GM04504 (cell line): ENCODE data around the gene TPK1.
"Not testable (repeated sequence)": the region's sequence is repeated elsewhere in the genome, so short reads cannot be mapped to it uniquely, and the experiment has no call there.

ENCODE experiments used
- DNase-seq: peaks from one replicate; pipeline ENCODE4 v3.0.0-alpha.2; 2012; ENCODE audit warnings: low read depth

TPK1 gene

DNA sequence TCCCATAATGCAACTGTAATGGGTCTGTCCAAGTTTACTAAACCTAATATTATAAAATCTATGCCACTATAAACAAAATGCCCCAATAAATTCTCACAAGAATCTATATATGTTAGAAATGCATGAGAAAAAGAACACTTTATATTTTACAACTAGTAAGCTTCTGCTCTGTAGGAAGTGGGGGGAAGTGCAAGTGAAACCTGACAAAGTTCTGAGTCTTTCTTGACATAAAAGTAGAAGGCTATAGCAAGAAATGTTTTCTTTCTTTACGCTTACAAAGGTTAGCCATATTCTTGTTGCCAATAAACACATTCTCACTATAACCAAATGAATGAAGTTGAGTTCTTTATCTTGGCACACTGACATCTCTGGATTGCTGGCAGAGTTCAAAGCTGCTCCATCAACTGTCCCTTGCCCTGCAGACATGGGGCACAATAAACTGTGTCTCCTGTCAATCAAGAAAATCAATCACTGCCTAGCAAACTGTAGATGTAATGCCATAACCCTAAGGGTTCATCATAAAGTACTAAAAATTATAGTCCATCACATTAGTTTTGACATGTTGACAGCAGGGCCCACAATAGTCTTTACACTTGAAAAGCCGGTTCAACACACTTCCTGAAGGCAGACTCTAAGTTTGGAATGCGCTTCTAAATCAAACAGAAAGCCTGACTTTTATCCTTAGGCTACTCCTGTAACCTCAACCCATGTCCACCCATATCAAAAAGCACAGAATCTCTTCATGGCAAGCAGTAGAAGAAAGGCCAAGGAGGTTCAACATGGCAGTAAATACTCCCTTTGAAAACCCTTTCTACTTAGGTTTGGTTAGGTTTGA, 58.6 kb downstream of the TPK1 start:
- DNase-seq, result no peak

DNA sequence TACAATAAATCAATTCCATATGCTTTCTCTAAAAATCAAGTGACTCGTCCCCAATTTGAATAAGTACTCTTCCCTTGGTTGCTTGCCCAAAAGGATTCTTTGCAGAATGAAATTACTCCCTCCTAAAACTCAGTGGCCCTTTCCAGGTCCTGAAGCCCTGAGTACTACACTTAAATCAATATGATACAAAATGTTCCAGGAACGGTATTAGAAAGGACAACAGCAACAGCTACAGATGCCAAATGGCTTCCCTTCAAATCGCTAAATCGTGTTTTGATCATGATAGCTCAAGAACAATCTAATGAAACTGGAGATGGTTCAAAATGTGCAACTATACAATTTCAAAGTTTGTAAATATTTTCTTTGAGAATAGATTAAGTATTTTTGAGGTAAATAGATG, 59.4 kb downstream of the TPK1 start:
- DNase-seq, result no peak

DNA sequence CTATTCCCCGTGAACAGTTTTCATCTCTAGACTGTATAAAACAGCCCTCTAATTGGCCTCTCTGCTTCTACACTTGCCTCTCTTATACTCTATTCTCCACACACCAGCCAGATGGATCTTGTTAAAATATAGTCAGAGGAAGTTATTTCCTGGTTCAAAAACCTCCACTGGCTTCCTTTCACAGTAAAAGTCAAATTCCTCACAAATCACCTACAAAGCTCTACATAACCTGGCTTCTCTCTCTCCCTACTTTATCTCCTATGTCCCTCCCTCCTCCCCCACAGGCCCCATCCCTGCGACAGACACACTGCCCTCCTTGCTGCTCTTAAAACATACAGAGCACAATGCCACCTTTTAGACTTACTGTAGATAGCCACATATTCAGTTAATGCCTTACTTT, 60.1 kb downstream of the TPK1 start:
- no peak for DNase-seq

DNA sequence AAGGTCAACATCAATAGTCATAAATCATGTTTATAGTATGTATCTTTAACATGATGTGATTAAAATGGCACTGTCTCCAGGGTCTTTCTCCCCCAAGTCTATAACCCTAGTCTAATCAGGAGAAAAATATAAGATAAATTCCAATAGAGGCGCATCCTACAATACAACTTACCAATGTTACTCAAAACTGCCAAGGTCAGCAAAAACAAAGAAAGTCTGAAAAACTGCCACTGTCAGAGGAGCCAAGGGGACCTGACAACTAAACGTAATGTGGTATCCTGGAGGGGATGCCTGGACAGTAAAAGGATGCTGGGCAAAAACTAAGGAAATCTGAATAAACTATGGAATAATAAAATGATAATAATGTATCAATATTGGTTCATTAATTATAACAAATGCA, 63.9 kb downstream of the TPK1 start:
- DNase-seq, result no peak

DNA sequence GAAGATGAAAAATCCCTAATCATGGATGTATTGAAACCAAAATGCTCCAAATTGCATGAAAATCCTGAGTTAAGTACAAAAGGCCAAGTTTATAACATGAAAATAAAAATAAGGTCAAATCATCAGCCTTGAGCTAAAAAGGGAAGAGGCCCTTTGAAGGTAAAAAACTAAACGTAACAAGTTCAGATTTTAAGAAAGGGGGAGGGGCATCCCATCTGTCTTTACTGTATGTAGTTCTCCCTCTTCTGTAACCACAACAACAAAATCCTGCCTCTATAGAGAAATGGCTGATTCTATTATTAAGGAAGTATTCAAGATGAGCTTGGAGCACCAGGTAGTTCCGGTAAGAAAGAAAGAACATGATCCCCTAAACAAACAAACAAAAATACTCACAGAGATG, 64.7 kb downstream of the TPK1 start:
- no peak for DNase-seq

DNA sequence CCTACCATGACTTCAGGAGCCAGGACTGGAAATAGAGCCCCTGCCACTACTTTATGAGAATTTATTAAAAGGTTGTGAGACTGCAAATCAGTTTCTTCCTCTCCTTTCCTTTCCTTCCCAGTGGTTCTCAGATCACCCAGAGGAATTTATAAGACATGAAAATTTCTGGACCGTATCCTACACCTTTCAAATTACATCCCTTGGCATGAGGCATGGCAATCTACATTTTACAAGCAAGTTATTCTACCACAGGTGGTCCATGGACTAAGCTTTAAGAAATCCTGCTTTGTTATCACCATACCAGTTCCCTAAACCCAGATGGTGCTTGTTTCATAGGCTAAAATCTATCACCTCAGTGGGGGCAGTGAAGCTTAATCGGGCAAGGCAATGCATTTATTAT, 66.5 kb downstream of the TPK1 start:
- no peak for DNase-seq

DNA sequence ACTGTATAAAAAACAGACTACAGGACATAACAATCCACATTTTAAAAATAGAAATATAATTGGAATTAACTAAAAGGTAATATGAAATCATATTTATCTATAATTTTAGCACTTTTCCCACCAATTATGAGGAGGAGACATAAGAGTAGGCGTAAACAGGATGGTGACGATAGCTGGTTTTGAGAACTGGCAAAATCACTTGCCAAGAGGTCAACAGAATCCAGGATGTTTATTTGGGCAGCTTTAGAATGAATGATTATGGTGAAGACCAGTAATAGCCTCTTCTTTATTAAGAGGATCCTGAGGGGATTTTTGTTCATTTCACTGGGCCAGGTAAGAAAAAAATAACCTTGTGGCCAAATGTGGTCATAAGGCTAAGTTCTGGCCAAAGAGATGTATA, 67.2 kb downstream of the TPK1 start:
- no peak for DNase-seq

DNA sequence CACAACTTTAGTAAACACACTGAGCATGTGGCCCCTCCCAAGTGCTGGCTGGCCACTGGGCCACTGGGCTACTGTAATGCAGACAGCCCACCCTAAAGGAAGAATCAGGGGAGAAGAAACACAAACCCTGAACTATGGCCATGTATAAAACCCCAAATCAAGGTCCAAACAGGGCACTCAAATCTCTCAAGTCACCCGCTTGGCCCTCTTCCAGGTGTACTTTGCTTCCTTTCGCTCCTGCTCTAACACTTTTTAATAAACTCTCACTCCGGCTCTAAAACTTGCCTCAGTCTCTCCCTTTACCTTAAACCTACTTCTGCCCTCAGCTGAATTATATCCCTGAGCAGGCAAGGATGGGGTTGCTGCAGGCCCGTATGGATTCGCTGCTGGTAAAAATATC, 72.6 kb downstream of the TPK1 start:
- no peak for DNase-seq

DNA sequence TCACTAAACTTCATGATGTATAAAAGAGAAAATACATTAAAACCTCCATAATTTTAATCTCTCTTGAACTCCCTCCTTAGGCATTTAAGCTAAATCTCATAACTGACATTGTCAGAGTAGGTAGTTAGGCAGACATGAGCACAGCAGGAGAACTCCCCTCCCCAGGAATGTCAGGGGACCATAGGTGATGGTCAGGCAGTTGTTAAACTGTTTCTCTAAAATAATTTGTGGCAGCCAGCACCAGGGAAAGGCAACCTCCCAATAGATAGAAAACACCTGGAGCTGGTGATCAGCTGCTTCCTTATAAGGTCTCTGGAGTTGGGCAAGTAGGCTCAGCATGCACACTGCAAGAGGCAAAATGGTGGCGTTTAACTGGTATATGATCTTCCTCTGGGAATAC, 73.0 kb downstream of the TPK1 start:
- DNase-seq, result no peak

DNA sequence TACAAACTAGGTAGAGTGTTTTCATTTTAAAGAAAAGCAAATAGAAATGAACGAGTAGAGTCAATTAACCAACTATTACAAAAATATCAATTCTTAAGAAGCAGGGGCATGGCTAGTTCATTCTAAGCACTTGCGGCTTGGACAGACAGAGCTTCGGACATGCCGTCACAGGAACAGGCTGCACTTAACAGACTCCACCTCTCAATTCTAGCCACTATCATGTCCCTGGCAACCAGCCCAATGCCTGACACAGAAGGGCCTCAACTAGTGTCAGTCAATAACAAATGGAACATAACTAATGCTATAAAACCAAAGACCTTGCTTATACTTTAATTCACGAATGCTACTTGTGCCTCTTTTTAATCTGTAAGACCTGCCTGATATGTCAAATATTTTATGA, 74.4 kb downstream of the TPK1 start:
- DNase-seq, result no peak

DNA sequence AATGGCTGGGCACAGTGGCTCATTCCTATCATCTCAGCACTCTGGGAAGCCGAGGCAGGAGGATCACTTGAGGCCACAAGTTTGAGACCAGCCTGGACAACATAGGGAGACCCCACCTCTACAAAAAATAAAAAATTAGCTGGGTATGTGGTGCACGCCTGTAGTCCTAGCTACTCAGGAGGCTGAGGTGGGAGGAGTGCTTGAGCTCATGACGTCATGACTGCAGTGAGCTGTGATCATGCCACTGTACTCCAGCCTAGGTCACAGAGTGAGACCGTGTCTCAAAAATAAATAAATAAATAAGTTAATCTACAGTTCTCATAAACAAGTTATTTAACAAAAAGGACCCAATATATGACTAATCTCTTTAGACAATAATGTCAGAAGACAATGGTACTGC, 76.2 kb downstream of the TPK1 start:
- DNase-seq, result no peak

DNA sequence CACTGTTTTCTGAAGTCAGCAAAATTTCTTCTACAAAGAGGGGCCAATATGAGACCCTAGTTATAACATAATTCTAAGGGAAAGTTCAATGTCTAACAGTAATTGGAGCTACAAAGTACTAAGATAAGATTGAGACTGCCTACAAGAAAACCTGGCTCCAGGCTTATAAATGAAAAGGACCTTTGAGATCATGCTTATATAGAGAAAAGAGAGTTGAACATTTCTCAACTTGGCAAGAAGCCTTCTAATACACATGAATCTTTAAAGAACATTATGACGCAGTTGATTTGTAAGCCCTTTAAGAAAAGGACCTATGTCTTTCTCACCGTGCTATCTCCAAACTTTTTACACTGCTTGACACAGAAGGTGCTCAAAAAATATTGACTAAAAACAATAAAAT, 87.9 kb downstream of the TPK1 start:
- no peak for DNase-seq

DNA sequence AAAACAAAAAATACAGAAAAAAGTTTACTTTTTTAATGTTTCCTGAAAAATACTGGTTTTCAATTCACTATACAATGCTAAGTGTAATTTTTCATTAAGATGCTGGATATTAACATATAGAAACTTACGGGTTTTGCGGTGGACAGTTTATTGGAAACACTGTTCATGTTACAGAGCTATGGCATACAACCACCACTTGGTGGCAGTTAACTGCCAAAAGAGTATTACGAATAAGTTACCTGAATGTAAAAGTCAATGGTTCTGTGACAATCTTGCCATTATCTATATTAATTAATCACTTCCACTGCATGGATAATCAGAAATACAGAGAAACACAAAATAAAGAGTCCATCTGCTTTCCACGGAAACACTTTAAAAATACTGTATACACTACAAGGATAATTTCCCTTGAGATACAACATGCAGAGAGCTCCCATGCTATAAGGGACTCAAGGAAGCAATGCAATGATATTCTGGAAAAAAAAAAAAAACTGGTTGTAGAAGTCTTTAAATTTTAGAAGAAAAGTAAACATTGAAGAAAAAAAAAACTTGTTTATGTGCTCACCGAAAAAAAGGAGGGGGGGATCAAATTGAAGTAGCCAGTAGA, 97.0 kb downstream of the TPK1 start:
- no peak for DNase-seq

DNA sequence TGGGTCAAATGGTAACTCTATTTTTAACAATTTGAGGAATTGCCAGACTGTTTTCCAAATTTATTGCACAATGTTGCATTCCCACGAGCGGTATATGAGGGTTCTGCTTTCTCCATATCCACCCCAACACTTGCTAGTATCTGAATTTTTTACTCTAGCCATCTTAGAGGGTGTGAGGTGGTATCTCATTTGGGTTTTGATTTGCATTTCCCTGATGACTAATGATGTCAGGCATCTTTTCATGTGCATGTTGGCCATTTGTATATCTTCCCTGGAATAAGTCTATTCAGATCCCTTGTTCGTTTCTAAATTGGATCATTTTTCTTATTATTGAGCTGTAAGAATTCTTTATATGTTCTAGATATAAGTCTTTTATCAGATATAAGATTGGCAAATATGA, 97.7 kb downstream of the TPK1 start:
- DNase-seq, result no peak

DNA sequence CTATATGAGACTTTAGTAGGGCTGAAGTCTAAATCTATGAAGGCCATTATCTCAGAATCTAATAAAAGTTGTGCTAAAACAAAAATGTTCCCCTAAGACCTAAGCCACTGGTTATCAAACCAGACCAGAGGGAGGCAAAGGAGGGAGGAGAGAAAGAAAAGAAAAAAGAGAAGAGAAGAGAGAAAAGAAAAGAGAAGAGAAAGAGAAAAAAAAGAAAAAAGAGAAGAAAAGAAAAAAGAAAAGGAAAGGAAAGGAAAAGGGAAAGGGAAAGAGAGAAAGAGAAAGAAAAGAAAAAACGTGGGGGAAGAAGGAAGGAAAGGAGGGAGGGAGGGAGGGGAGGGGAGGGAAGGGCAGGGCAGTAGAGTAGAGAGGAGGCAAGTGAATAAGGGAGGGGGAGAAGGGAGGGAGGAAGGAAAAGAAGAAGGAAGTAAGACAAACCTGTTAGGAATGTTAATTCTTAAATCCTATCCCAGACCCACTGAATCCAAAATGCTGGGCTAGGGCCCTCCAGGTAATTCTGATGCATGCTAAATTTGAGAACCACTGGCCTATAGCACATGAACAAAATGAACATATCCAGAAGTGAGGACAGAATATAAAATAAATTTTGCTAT, 98.9 kb downstream of the TPK1 start:
- DNase-seq, result no peak

DNA sequence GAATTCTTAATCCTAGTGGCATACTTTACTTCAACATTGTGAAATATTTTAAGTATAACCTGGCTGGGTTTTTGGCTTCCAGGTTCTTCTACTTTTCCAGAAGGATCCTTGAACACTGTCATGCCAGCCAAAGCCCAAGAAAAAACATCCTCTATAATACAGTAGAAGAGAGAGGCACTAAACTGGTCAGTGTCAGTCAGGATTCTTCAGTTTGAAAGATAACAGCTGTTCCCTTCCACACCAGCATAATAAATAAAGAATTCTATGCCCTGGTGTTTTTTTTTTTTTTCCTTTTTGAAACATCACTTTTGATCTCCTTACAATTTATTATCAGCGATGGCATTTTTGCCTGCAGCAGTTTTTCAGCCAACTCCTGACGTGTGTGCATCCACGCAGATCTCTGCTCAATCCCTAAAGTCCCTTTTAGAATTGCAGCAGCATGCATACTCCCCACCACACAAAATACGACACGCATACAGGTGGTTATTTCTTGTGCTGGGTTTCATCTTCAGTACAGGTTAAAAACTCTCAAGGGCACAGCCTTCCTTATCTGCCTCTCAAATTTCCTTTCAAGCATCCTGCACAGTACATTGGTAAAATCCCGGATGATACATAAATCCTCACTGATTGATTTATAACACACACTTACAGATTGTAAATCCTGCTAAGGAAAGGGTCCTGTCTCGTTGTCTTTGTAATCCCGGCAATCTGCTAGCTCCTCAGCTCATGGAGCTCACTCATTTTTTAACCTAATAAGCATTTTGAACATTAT, 100.2 kb downstream of the TPK1 start:
- DNase-seq, result no peak

DNA sequence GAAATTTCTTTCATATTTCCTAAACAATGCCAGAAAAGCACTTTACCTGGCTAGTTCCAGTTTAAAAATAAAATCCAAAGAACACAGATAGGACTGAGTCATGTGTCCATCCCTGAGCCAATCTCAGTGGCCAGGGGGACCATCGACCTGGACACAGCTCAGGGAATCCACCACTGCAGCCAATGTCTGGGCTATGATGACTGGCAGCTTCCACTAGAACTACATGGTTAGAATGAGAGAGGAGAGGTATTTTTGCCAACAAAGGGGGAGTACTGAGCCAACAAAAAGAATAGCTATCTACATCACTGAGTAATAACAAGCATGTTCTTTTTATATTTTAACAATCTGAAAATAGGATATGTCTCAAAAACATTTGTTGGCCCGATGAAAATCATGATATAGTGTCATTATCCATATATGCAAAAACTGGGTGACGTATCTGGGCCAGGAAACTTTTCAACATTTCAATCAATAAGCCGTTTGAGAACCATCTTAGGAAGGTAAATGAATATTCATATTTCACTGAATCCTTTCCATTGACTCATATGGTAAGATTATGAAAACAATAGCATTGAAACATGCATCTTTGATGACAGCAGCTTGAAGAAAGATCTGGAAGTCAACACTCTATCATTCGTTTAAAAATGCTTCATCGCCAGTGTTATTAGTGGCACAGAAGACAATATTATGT, 104.0 kb downstream of the TPK1 start:
- no peak for DNase-seq

DNA sequence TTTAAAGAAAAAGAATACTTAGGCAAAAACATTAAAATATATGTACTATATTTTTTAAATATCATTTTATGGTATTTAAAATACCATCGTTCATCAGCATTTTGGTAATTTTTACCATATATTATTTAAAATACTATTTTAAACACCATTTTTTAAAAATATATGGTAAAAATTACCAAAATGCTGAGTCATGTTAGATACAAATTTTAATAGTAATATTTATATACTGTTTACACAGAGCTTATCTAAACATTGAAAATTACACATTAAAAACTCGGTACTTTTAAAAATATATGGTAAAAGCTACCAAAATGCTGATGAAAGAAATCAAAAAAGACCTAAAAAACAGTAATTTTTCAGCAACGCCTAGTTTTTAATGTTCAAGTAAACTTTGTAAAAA, 105.6 kb downstream of the TPK1 start:
- DNase-seq, result no peak

DNA sequence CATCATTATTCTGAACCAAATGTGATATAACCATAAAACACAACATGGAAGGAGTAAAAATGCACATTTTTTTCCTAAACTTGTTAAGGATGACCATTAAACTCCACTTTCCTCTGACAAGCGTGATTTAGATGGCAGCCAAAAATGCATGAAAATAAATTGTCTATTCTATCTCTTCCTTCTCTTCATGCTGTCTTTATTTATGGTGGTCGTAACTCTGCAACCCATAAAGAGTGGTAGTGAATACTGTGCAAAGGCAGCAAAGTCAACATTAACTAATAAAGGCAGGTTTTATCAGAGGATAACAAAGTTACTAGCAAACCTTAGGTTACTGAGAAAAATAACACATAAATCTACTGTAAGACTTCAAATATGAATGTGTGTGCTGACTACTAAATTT, 106.6 kb downstream of the TPK1 start:
- DNase-seq, result no peak

DNA sequence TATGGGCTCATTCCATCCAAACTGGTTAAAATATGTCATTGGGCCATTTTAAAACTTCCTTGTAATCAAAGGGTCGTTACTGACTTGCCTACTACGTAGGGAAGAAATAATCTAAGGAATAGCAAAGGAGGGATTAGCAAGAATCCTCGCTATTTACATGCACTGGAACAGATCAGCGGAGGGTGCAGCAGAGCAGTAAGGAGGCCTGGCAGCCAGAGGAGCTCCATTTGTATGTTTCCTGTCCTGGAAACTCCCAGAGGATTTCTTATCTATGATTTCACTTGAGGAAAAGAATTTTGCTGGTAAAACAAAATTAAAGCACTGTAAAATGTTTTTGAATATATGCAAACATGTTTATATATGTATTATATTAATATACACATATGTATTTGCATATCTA, 107.3 kb downstream of the TPK1 start:
- DNase-seq, result no peak

DNA sequence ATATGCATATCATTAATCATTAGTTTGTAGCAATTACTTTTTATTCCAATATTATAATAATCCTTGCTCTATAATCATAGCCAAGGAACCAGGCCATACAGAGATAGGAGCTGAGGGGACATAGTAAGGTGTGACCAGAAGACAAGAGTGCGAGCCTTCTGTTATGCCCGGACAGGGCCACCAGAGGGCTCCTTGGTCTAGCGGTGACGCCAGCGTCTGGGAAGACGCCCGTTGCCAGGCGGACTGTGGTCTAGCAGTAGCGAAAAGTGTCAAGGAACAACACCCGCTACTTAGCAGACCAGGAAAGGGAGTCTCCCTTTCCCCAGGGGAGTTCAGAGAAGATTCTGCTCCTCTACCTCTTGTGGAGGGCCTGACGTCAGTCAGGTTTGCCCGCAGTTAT, 109.0 kb downstream of the TPK1 start:
- DNase-seq, result not testable (repeated sequence)

DNA sequence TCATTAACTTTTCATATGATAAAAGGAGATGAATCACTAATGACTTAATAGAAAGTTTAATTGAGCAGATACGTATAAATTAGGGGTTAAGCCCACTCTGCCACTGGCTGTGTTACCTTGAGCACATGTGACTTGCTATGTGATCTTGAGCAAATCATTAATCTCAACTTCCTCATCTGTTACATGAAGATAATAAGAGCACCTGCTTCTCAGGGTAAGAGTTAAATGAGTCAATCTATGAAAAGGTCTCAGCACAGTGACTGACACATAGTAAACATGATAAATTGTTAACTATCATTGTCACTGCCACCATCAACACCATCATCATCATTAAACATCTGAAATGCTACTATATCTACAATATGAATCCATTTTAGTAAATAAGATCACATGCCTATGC, 110.8 kb downstream of the TPK1 start:
- DNase-seq, result no peak
